ENCODE results near the gene CUL2. TPM values are rescaled to one million over a fixed set of nuclear protein-coding genes. Genes with fewer than 3 reads are reported as not detected.
"Not testable (repeated sequence)": the region's sequence is repeated elsewhere in the genome, so short reads cannot be mapped to it uniquely, and the experiment has no call there.

The CUL2 gene
- total RNA-seq, 1 donor from 2014 or later = 45.7 TPM

DNA sequence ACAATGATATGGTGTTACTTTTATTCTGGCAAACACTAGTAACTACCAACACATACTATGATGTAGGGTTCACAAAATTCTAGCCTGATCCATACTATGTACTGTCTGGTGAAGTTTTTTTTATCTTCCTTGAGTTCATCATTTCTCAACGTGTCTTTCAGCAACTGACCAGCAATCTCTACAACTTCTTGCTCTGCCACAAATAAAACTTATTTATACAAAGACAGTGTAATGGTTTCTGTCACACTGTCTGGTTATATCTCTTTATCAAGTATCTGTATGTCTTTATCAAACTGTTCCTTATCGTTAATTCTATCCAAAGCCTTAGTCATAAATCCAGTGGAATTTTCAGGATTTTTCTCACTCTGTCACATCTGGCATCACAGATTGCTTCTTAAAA lies 69.7 kb downstream of the CUL2 start:
- intact Hi-C loops (cut with micrococcal nuclease) = no loop called here

DNA sequence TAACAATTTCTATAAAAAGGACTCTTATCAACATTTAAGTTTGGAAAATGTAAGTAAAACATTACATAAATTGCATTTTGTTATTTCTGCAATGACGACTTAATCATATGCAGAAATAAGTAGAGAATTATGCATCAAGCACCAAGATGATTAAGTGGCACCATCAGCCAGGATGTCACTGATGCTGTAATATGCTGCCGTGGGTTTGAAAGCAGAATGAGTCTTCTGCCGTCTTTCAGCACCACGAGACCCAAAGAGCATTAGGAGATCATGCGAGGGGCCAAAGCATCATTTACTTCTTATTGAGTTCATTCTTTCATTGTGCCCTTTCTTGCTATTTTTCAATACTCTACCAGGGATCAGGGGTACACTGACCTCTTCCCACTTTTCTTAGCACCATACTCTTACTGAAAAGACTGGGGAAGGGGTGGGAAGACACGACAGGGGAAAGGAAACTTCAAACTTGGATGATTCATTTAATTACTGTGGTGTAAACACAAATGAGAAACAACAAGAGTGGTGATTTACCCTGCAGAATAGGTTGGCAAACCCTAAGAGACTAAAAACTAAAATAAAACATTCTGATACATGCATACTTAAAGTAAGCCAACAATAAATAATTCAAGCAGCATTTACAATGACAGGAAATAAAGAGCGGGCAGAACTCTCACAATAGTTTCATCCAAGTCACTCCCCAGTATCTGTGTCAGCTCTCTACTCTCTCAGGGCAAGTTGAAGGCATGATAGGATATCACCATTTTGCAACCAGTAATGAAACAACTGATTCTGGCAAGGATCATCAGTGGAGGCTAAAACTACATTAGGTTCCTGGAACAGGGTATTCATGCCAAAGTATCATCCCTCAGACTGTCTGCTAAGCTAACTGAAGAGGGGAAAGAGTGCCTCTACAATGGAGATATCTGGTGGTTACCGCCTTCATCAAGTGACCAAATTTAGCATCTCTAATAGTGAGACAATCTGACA lies 70.8 kb downstream of the CUL2 start:
- intact Hi-C loops (cut with micrococcal nuclease) = no loop called here

DNA sequence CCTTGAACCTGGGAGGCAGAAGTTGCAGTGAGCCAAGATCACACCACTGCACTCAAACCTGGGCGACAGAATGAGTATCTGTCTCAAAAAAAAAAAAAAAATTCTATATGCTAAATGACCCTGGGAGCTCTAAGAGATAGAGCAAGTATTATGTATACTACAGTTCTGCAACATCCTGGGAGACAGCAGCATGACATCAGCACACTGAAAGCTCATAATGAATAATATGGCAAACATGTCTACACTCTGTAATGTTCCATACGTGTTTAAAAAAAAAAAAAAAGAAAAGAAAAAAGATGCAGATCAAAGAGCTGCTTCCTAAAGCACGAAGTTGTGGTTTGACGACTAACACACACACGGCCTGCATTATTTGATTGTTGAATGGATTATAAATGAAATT lies 72.5 kb downstream of the CUL2 start:
- intact Hi-C loops (cut with micrococcal nuclease) = no loop called here

DNA sequence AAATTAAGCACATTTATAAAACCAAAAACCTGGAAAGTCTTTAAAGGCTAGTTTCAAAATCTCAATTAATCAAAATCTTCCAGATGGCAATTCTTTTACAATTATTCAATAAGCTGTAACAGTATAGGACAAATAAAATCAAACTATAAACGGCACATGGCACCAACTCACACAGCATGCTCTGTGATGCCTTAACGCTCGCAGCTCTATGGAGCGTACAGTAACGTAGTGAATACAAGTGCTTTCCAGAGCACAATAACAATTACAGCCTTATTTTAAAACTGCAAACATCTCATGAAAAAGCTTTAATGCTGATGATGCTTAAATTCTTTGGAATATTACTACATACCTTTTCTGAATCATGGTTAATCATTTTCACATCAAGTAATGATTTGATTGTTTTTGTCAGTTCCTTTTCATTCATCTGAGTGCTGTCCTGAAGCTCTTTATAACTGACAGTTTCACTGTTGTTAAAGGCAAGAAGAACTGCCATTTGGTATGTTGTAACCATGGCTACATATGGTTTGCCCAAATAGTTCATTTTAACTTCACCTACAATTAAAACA lies 74.2 kb downstream of the CUL2 start:
- intact Hi-C loops (cut with micrococcal nuclease) = no loop called here

DNA sequence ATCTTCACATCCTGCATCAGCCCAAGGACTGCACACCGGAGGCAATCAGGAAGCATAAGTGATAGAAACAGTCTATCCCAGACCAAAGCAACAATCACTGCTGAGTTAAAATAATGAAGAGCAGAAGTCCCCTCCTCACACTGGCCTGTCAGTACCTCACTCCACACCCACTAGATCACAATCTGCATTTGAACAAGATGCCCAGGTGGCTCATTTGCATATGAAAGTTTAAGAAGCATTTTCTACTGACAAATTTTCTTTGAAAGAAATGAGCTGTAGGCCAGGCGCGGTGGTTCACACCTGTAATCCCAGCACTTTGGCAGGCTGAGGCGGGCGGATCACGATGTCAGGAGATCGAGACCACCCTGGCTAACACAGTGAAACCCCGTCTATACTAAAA lies 77.4 kb downstream of the CUL2 start:
- intact Hi-C loops (cut with micrococcal nuclease) = loop anchor here (5.0 kb wide), 1 partner anchor 205 kb away; no protein-coding TSS in a partner anchor

DNA sequence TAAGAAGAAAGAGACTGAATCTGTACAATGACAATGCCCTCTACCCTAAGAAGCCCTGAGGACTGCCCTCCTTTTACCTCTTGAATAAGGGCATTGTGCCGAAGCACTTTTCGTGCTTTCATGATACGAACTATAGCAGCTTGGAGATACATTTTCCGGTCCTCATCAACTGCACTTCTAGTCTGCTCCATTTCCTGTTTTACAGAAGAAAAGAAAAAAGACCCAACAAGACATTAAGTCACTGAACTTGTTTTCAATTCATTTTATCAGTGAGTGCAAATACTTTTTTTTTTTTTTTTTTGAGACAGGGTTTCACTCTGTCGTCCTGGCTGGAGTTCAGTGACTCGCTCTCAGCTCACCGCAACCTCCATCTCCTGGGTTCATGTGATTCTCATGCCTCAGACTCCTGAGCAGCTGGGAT lies 78.4 kb downstream of the CUL2 start:
- intact Hi-C loops (cut with micrococcal nuclease) = loop anchor here (1.0 to 5.0 kb wide), 2 partner anchors 17 to 206 kb away; no protein-coding TSS in a partner anchor

DNA sequence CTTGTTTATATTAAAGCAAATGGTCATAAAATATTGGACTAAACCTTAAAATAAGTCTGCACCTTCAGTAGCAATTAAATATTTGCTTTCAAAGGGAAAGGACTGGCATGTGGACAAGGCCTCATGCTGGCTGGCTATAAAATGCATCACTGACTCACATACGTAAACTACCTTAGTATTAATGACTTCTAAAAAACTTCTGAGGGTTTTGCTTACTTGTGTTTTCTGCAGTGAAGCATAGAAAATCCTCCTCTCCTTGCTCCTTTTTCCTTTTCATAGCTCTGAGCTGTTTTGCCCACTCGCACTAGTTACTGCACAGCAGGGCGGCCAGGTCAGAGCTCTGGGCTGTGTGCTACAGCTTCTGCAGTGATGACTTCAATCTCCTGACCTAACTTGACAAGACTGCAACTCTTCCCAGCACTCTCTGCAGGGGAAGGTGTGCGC lies 82.3 kb downstream of the CUL2 start:
- intact Hi-C loops (cut with micrococcal nuclease) = no loop called here

DNA sequence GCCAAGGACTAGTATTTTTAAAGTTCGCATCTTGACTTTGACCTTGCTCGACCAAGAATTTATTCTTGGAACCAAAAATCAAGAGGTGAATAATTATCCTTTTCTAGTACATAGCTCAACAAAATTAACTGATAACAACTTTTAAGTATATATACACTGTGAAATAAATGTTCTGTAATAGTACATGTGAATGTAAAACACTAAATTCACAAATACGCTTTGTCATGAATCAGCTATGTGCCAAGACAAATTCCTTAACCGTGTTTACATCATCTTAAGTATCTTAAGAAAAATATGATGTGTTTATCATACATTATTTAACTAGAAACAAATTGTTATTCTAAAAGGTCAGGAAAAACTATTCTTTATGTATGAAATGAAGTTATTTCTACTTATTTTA lies 83.3 kb downstream of the CUL2 start:
- intact Hi-C loops (cut with micrococcal nuclease) = no loop called here

DNA sequence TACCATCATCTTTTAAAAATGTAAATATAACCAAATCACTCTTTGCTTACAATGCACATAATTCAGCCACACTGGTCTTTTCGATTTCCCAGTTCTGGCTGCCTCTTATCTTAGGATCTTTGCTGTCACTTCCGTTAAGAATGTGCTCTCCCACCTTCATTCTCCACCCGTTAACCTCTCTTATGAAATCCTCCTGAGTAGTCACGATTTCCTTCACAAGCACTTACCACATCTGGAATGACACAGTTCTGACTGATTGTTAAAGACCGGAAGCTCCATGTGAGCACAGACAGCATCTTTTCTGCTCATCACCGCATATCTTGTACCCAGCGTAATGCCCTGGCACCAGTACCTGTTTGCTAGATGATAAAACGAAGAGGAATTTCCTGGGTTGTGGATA lies 84.3 kb downstream of the CUL2 start:
- intact Hi-C loops (cut with micrococcal nuclease) = no loop called here

DNA sequence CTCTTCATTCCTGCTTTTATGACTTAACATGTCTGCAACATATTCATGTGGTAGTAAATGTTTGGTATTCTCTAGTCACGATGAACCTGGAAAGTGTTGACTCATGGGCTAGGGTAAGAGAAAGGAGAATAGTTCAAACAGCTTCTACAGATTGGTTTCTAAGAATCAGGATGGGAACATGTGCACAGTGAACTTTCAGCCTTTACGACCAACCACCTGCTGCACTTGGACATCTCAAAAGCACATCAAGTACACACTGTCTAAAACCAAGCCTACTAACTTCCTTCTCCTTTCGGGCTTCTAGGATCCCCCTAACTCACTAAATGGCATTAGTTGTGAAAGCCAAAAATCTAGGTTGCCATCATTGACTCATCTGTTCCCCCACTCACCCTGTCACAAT lies 85.5 kb downstream of the CUL2 start:
- intact Hi-C loops (cut with micrococcal nuclease) = no loop called here

DNA sequence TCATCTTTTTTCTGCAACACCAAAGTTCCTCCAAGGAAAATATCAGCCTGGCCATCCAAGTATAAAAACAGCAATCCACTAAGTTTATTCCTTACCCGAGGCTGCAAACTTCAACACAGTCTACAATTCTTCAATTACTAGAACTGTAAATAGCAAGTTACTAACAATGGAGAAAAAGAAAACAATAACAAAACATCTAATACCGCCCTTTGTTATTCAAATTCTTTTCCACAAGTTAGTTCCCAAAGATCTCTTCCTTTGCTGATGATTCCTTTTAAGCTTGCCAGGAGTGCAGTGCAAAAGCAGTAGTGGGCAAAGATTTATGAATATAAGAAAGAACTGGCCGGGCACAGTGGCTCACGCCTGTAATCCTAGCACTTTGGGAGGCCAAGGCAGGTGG lies 86.2 kb downstream of the CUL2 start:
- intact Hi-C loops (cut with micrococcal nuclease) = no loop called here

DNA sequence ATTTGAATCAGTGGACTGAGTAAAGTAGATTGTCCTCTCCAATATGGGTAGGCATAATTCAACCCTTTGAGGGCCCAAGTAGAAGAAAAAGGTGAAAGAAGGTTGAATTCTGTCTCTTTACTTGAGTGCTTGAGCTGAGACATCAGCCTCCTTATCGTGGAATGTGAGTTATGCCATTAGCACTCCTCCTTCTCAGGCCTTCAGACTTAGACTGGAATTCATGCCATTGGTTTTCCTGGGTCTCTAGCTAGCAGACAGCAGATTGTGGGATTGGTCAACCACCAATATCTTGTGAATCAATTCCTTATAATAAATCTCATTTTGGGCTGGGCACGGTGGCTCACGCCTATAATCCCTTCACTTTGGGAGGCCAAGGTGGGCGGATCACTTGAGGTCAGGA lies 89.2 kb downstream of the CUL2 start:
- intact Hi-C loops (cut with micrococcal nuclease) = no loop called here

DNA sequence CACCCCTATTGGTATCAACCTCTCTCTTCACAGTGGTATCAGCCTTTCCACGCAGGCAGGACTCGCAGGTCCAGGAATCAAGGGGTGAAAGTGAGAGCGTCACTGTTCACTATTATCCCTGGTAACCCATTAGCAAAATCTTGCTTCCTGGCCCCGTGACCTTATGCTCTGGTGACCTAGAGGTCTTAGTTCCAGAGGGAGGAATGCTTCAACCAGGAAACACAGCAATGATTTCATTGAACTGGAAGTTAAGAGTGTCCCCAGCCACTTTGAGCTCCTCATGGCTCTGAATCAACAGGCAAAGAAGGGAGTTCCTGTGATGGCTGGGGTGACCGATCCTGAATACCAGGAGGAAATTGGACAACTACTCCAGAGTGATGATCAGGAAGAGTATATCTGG lies 90.6 kb downstream of the CUL2 start:
- intact Hi-C loops (cut with micrococcal nuclease) = no loop called here

DNA sequence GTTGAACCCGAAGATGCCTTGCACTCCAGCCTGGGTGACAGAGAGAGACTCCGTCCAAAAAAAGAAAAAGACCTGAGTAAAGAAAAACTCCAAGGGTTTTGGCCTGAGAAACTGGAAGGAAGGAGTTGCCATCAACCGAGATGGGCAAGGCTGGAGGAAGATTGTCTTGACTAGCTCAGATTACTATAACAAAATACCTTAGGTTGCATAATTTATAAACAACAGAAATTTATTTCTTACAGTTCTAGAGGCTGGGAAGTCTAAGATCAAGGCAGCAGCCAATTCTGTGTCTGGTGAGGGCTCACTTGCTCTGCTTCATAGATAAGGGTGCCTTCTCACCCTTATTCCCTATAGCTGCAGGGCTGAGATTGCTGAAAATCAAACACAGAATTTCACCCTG lies 91.2 kb downstream of the CUL2 start:
- intact Hi-C loops (cut with micrococcal nuclease) = no loop called here

DNA sequence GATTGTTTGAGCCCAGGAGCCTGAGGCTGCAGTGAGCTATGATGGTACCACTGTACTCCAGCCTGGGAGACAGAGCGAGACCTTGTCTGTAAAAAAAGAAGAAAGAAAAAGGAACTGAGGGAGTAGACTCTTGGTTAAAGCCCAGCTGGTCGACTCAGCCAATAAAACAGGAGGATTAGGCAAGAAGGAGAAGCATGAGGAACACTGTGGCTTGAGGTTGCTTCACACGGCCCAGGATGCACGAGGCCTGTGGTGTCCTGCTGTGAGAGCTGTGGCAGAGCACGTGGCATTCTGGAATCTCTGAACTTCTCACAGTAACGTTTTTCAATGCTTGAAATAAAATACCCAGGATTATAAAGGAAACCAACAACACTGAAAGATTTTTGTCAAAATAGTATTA lies 93.3 kb downstream of the CUL2 start:
- intact Hi-C loops (cut with micrococcal nuclease) = no loop called here

DNA sequence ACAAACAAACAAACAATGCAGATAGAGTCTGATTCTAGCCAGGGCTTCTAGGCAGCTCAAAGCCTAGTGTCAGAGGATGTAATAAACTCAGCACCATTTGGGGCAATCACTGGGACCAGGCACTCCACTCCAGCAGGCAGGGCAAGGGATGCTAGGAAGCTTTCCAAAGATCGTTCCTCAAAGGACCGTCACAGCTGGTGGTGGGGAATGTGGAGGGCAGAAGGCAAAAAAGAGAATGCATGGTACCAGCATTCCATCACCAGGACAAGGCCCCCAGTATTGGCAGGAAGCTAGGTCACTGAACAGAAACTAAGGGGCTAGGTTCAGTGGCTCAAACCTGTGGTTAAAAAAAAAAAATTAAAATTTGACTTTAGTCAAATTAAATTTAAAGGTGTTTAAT lies 94.2 kb downstream of the CUL2 start:
- intact Hi-C loops (cut with micrococcal nuclease) = loop anchor here (2.0 kb wide), 1 partner anchor 29 kb away; no protein-coding TSS in a partner anchor

DNA sequence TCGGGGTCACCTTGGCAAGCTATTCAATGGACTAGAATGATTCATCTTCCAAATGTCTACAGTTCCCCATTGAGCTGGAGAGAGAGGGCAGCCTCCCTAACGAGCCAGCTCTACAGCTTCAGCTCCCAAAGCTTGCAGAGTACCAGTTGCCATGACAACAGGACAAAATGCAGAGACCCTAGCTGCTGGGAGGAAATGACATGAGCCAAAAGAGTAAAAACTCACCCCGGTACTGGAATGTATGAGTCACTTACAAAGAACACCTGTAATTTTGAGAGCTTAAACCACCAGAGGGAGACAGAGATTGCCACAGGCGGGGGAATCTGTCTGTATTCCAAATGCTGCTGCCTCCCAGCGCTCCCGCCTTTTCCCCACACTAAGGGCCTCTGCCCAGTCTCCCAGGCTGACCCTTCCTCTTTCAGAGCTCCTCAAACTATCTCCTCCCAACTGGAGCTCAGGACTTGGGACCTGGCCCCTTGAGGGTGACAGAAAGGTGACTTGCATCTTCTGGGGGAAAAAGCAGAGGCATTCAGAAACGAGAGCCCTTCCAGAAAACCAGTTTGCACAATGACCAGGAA lies 95.5 kb downstream of the CUL2 start:
- intact Hi-C loops (cut with micrococcal nuclease) = loop anchor here (1.0 to 2.0 kb wide), 6 partner anchors 17 to 381 kb away; partner anchors contain the start of genes CREM and CUL2

DNA sequence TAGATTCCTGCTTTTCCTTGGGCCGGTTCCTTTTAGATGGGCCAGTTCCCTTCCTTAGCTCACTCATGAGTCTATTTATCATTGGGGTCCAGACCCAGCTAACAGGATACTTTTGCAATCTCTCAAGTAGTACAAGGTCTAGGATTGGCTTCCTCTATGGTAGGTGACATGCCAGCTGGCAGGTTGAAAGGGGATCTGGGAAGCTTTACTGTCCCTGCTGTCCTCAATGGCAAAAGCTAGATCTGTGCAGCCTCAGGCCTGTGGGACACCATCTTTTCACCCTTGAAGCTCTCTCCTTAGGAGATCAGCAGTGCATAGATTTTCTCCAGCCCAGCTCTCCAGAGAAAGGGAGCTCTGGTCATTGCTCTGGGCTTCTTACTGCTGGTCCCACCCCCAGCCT lies 96.4 kb downstream of the CUL2 start:
- intact Hi-C loops (cut with micrococcal nuclease) = loop anchor here (1.0 to 2.0 kb wide), 6 partner anchors 18 to 382 kb away; partner anchors contain the start of genes CREM and CUL2

DNA sequence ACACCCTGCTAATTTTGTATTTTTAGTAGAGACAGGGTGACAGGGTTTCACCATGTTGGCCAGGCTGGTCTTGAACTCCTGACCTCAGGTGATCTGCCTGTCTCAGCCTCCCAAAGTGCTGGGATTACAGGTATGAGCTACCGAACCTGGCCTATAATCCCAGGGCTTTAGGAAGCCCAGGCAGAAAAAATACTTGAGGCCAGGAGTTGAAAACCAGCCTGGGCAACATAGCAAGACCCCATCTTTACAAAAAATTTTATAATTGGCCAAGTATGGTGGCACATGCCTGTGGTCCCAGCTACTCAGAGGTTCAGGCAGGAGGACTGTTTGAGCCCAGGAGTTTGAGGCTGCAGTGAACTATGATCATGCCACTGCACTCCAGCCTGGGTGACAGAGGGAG lies 99.0 kb downstream of the CUL2 start:
- intact Hi-C loops (cut with micrococcal nuclease) = not testable (repeated sequence)

DNA sequence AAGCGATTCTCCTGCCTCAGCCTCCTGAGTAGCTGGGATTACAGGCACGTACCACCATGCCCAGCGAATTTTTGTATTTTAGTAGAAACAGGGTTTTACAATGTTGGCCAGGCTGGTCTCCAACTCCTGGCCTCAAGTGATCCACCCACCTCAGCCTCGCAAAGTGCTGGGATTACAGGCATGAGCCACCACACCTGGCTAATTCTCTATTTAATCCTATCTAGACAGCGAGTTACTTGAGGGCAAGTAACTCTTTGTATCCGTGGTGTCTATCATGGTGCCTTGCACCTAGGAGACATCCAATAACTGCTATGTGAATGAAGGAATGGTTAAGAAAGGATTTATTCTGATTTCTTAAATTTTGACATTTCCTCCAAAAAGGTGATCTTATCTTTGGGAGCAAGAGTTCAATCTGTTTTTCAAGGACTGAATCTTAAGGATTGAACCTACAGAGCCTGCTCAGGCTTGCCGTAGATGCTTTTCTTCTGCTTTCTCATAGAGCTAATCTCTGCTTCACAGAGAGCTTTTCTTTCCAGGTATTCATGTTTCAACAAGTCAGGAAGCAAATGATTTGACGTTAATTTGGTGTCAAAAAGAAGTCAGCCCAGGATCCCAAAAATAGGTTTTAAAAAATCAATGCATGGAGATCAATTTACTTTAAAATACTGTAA lies 101.6 kb downstream of the CUL2 start:
- intact Hi-C loops (cut with micrococcal nuclease) = no loop called here

DNA sequence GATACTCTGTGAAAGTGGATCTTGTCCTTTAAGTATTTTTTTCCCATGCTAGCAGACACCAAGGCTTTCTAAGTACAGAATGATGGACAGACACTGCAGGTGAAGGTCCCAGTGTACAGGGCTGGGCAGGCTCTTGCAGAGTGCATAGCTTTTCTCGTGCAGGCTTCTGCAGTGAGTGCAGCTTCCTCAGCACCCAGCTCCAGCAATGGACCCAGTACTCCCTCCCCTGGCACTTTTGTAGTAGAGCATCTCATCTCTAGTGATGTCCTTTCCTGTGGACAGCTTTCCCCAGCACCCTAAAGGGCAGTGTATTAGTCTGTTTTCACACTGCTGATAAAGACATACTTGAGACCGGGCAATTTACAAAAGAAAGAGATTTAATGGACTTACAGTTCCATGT lies 104.3 kb downstream of the CUL2 start:
- intact Hi-C loops (cut with micrococcal nuclease) = no loop called here

Data from T-helper 1 cell treated with Interleukin-12 subunit alpha and Interleukin-12 subunit beta and Interleukin-4 antibody, amounts not matched to agents 30 ng/mL and 1 ng/mL, for 36 hours (primary cell).